Mammary epithelial cell (primary cell): ENCODE measurements around the gene EFNA4.

Experiments used
- EZH2 ChIP-seq: IDR thresholded peaks from 2 replicates; pipeline ENCODE4 v1.6.1; 2012; ENCODE audit warnings: low read length, inconsistent platforms, borderline replicate concordance
- TF ChIP-seq, protein P1 (sequence below), 2 donors: IDR thresholded peaks in 1 of 2; conservative IDR thresholded peaks in 1 of 2; 2 replicates each; pipeline ENCODE4 v1.5.1; 2011 to 2012; ENCODE audit warnings: inconsistent platforms in 2 of 2, low read length in 2 of 2, mild to moderate bottlenecking in 2 of 2, control low read depth in 1 of 2, low read depth in 1 of 2; ENCODE audit not compliant: insufficient read depth in 1 of 2; ENCODE audit errors: extremely low read depth in 1 of 2

DNA sequence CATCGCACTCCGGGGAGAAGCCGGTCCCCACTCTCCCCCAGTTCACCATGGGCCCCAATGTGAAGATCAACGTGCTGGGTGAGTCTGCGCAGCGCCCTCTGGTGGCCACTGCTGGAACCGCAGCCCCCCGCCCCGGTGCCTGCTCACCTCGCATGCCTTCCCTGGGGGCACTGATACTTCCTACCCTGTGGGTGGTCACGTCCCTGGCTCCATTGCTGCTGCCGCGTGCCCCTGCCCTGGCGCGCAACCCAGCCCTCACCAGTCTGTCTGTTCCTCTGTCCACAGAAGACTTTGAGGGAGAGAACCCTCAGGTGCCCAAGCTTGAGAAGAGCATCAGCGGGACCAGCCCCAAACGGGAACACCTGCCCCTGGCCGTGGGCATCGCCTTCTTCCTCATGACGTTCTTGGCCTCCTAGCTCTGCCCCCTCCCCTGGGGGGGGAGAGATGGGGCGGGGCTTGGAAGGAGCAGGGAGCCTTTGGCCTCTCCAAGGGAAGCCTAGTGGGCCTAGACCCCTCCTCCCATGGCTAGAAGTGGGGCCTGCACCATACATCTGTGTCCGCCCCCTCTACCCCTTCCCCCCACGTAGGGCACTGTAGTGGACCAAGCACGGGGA lies 22.7 kb downstream of the EFNA4 start:
- TF ChIP-seq, protein P1, sequence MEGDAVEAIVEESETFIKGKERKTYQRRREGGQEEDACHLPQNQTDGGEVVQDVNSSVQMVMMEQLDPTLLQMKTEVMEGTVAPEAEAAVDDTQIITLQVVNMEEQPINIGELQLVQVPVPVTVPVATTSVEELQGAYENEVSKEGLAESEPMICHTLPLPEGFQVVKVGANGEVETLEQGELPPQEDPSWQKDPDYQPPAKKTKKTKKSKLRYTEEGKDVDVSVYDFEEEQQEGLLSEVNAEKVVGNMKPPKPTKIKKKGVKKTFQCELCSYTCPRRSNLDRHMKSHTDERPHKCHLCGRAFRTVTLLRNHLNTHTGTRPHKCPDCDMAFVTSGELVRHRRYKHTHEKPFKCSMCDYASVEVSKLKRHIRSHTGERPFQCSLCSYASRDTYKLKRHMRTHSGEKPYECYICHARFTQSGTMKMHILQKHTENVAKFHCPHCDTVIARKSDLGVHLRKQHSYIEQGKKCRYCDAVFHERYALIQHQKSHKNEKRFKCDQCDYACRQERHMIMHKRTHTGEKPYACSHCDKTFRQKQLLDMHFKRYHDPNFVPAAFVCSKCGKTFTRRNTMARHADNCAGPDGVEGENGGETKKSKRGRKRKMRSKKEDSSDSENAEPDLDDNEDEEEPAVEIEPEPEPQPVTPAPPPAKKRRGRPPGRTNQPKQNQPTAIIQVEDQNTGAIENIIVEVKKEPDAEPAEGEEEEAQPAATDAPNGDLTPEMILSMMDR (conservative IDR thresholded peaks at IDR 0.05 in 1 of 2, IDR thresholded peaks at IDR 0.05 in 1 of 2; ENCODE audit: extremely low read depth in 1 of 2, insufficient read depth in 1 of 2, low read depth in 1 of 2, low read length in 2 of 2), result peak; percentile 86 to 91
- TF ChIP-seq EZH2, result no peak
